H1 (cell line): ENCODE measurements around the gene SZT2.

Source experiments
- ATF3 ChIP-seq: IDR thresholded peaks from 2 replicates; pipeline ENCODE4 v1.6.1; 2011; ENCODE audit warnings: low read depth, mild to moderate bottlenecking, low read length; ENCODE audit not compliant: insufficient read depth
- CHD1 ChIP-seq: IDR thresholded peaks from 2 replicates; pipeline ENCODE4 v1.6.1; 2012; ENCODE audit warnings: low read depth, low read length, improper control_type of control experiment
- CTCF ChIP-seq, 3 experiments: IDR thresholded peaks; 1 replicate in 2 of 3; 2 replicates in 1 of 3; pipeline versions ENCODE4 v1.5.1 to v1.6.1; 2011; ENCODE audit warnings: low read length in 3 of 3, mild to moderate bottlenecking in 3 of 3, inconsistent platforms in 2 of 3, low read depth in 1 of 3, moderate library complexity in 1 of 3; ENCODE audit not compliant: insufficient read depth in 1 of 3; ENCODE audit errors: control extremely low read depth in 1 of 3
- JUN ChIP-seq: IDR thresholded peaks from 2 replicates; pipeline ENCODE4 v1.6.1; 2011; ENCODE audit warnings: low read depth, mild to moderate bottlenecking, improper control_type of control experiment, low read length
- MAX ChIP-seq: IDR thresholded peaks from 2 replicates; pipeline ENCODE4 v1.6.1; 2012; ENCODE audit warnings: inconsistent platforms
- POLR2AphosphoS5 ChIP-seq: IDR thresholded peaks from 2 replicates; pipeline ENCODE4 v1.6.1; 2011; ENCODE audit warnings: low read depth, low read length
- SAP30 ChIP-seq: fragments of 300-600 bp; sonication (generic); IDR thresholded peaks from 2 replicates; pipeline ENCODE4 v1.7.1; 2012; ENCODE audit warnings: low read length, moderate library complexity, mild to moderate bottlenecking, inconsistent platforms; ENCODE audit not compliant: insufficient read depth, insufficient replicate concordance
- SIN3A ChIP-seq, 2 experiments: IDR thresholded peaks in 1 of 2; conservative IDR thresholded peaks in 1 of 2; 2 replicates each; pipeline ENCODE4 v1.6.1; 2011 to 2012; ENCODE audit warnings: low read length in 2 of 2, improper control_type of control experiment in 1 of 2, low read depth in 1 of 2, mild to moderate bottlenecking in 1 of 2
- SP1 ChIP-seq: IDR thresholded peaks from 2 replicates; pipeline ENCODE4 v1.6.1; 2011; ENCODE audit warnings: low read depth, low read length
- SUZ12 ChIP-seq: fragments of 200-600 bp; sonication (generic); IDR thresholded peaks from 2 replicates; pipeline ENCODE4 v1.6.1; 2012; ENCODE audit warnings: mild to moderate bottlenecking, inconsistent platforms, low read length, moderate library complexity, mixed read lengths
- TAF1 ChIP-seq: IDR thresholded peaks from 2 replicates; pipeline ENCODE4 v1.6.1; 2011; ENCODE audit warnings: mild to moderate bottlenecking, low read depth, low read length
- TEAD4 ChIP-seq: IDR thresholded peaks from 2 replicates; pipeline ENCODE4 v1.6.1; 2012; ENCODE audit warnings: low read depth, low read length, inconsistent platforms, mixed read lengths
- USF2 ChIP-seq: IDR thresholded peaks from 2 replicates; pipeline ENCODE4 v1.6.1; 2011; ENCODE audit warnings: low read length, improper control_type of control experiment

- TF ChIP-seq SAP30 (no peak), TEAD4 (no peak), CTCF (IDR thresholded peaks at IDR 0.05; ENCODE audit: control extremely low read depth in 1 of 3, insufficient read depth in 1 of 3, low read depth in 1 of 3, low read length in 3 of 3) (no peak), ATF3 (no peak), SIN3A (conservative IDR thresholded peaks at IDR 0.05 in 1 of 2, IDR thresholded peaks at IDR 0.05 in 1 of 2; ENCODE audit: low read depth in 1 of 2, low read length in 2 of 2) (no peak), SUZ12 (no peak), TAF1 (no peak), MAX (no peak), POLR2AphosphoS5 (no peak), USF2 (no peak), SP1 (no peak), JUN (no peak), CHD1 (no peak)
Observed at GRCh38 chr1:43445606-43446387, 56.1 kb downstream of the SZT2 start.
